ENCODE data around the gene CFAP92. TPM values are rescaled to one million over a fixed set of nuclear protein-coding genes. Genes with fewer than 3 reads are reported as not detected.

The CFAP92 gene
- total RNA-seq, 1 experiment from 2014 or later, result 0.92 TPM

GRCh38 chr3:129001806-129002572 is 8.1 kb upstream of the CFAP92 start:
- Histone ChIP-seq H3K4me1 (ENCODE audit: insufficient read depth, low read length) (peaks cover 2% of the 10 kb centered on the region; the same call in 1 of the 2 replicates), H3K79me1 (ENCODE audit: insufficient read depth, low read depth, low read length, poor library complexity, severe bottlenecking) (no peaks in the 10 kb centered on the region), H3K79me2 (ENCODE audit: insufficient read depth, low read length) (no peaks in the 10 kb centered on the region), H2BK5ac (ENCODE audit: insufficient read length, low read length) (no peak overlapping the region), H3K18ac (ENCODE audit: insufficient read length, low read depth, low read length) (no peak overlapping the region), H2BK120ac (ENCODE audit: low read depth, low read length, poor library complexity, severe bottlenecking) (no peak overlapping the region), H3K14ac (ENCODE audit: insufficient read depth, low read length) (no peak overlapping the region), H4K91ac (ENCODE audit: insufficient read length, low read depth, low read length) (no peak overlapping the region), H3K9me3 (ENCODE audit: control insufficient read depth, low read depth, low read length) (no peaks in the 10 kb centered on the region), H3K23ac (ENCODE audit: insufficient read length, low read depth, low read length) (no peak overlapping the region), H3T11ph (ENCODE audit: low read length) (no peak overlapping the region), H3K56ac (ENCODE audit: insufficient read length, low read depth, low read length) (no peak overlapping the region), H3K9ac (ENCODE audit: extremely low read depth, insufficient read length, low read length) (no peak overlapping the region), H2BK12ac (ENCODE audit: insufficient read length, low read depth, low read length) (no peak overlapping the region), H2AK5ac (ENCODE audit: insufficient read length, low read length) (no peak overlapping the region), H2BK15ac (ENCODE audit: low read depth, low read length) (no peak overlapping the region), H4K8ac (replicated peaks; ENCODE audit: insufficient read length, low read depth, low read length) (no peak overlapping the region), H3K27ac (ENCODE audit: insufficient read length, low read depth, low read length) (no peak overlapping the region), H3K4ac (ENCODE audit: low read depth, low read length) (no peak overlapping the region), H4K5ac (ENCODE audit: insufficient read length, low read depth, low read length) (no peak overlapping the region), H4K20me1 (ENCODE audit: control insufficient read depth, insufficient read depth, insufficient read length) (no peaks in the 10 kb centered on the region), H2AFZ (ENCODE audit: low read length) (no peak overlapping the region), H3K23me2 (ENCODE audit: insufficient read length, low read depth, low read length, poor library complexity, severe bottlenecking) (peaks cover 7% of the 10 kb centered on the region), H3K27me3 (ENCODE audit: insufficient read depth, low read length) (peaks cover 49% of the 10 kb centered on the region), H3K4me2 (ENCODE audit: insufficient read depth, insufficient read length, low read length) (peak overlapping the region; percentile 93), H2BK20ac (ENCODE audit: low read depth, low read length, poor library complexity, severe bottlenecking) (no peak overlapping the region)
- WGBS (ENCODE audit: extremely low coverage, insufficient read length, low lambda C conversion rate), result no CpG with 5 or more reads among the region's 81 CpGs
- TF ChIP-seq CTCF (conservative IDR thresholded peaks at IDR 0.05), result no peak
- Mint-ChIP-seq H3K4me1 (peaks cover 17 to 38% of the 10 kb centered on the region in 2 experiments), H3K27ac (no peak overlapping the region), H3K27me3 (ENCODE audit: low read depth) (peaks cover 96% of the 10 kb centered on the region), H3K9me3 (peaks cover 0 to 8% of the 10 kb centered on the region in 2 experiments; a peak in 4 of 5 replicates), H3K4me3 (peak overlapping the region; percentile 63 to 83), H3K36me3 (ENCODE audit: insufficient read depth in 1 of 3, low read depth in 3 of 3) (no peaks in the 10 kb centered on the region; a peak in 3 of 7 replicates)
- DNase-seq, result no peak
